Measurements from ENCODE around the gene TESMIN. TPM values are rescaled to one million over a fixed set of nuclear protein-coding genes. Genes with fewer than 3 reads are reported as not detected.

The TESMIN gene
- total RNA-seq, 1 donor from 2014 or later = 2.5 TPM

DNA sequence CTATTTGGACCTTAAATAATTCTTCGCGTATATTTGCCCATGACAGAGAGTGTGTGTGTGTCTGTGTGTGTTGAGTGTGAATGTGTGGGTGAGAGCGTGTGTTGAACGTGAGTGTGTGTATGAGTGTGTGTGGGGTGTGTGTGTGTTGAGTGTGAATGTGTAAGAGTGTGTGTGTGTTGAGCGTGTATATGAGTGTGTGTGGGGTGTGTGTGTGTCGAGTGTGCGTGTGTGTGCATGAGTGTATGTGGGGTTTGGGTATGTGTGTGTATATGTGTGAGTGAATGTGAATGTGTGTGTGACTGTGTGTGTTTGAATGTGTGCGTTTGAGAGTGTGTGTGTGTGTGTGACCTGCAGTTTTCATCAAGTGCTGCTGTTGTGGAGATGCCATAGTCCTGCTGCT lies 40.2 kb downstream of the TESMIN start:
- intact Hi-C loops (cut with micrococcal nuclease) = no loop called here

DNA sequence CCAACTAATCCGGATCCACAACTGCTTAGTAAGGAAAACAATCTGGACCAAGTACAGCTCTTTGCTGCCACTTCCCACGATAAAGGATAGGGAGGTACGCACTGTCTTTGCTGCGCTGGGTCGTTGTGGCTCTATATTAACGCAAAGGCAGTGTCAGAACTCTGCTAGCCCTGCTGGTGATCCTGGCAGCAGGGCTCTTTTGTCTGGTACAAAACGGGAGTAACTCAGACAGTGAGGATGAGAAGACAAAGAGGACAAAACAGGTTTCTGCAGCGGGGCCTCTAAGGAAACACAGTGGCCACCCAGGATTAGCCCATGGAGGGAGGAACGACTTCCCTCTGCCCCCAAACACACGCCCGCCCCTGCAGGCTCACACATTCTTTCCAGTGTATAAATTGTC lies 40.9 kb downstream of the TESMIN start:
- intact Hi-C loops (cut with micrococcal nuclease) = no loop called here

DNA sequence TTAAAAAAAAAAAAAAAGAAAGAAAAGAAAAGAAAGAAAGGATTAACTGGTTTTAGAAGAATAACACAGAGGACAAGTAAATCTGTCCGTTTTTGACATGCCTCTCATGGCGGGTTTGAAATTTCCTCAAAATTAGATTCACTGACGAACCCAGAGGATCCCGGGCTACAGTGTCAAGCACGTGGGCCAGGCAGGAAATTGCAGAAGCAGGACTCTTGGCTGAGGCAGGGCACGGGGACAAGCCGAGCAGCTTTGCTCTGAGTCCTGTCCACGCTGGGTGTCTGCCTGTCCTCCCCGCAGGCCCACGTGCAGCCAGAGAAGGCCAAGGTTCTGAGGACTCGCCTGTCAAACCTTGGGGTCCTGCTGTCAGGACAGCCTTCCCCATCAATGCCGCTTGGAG lies 42.3 kb downstream of the TESMIN start:
- intact Hi-C loops (cut with micrococcal nuclease) = no loop called here

DNA sequence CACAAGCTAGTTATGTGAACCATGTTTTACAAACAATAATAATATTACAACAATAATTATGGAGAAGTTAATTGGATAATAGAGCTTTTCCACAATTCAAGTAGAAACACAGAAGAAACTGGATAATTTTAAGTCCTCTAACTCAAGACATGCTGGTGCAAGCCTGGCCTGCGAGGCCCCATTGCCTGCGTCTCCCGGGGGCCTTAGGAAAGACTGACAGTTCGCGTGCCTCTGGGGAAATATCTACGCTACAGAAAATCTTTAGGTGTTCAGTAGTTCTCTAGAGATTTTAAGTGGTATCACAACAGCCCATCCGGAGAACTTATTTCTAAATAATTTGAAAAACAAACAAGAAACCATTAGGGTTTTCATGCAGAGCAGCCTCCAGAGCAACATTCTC lies 43.8 kb downstream of the TESMIN start:
- intact Hi-C loops (cut with micrococcal nuclease) = no loop called here

DNA sequence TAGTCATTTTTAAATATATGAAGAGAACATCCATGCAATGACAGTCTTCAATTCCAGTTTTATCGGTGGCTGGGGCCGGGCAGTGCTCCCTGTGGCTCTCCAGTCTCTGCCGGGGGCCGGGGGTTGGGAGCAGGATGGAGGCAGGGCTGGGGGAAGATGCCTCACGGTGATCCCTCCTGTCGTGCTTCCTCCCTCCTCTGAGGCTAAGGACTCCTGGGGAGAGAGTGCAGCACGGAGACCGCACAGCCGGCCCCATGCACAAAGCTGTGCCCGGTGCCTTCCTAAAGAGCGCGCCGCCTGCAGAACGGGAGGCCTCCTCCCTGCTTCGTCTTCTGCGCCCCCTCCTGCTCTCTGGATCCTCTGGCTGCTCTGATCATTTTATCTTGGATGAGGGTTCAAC lies 46.4 kb downstream of the TESMIN start:
- intact Hi-C loops (cut with micrococcal nuclease) = no loop called here

DNA sequence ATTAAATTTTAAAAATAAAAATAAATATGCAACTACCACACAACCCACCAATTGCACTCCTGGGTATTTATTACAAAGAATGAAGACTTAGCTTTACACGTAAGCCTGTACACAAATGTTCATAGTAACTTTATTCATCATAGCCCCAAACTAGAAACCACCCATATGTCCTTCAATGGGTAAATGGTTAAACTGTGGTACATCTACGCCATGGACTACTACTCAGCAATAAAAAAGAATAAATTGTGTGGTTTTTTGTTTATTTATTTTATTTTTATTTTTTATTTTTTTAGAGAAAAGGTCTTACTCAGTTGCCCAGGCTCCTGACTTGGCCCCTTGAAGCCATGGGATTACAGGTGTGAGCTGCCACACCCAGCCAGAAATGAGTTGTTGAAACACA lies 52.3 kb downstream of the TESMIN start:
- intact Hi-C loops (cut with micrococcal nuclease) = no loop called here

- intact Hi-C loops (cut with micrococcal nuclease) = no loop called here
Measured at GRCh38 chr11:68695531-68695930, 55.8 kb downstream of the TESMIN start.

DNA sequence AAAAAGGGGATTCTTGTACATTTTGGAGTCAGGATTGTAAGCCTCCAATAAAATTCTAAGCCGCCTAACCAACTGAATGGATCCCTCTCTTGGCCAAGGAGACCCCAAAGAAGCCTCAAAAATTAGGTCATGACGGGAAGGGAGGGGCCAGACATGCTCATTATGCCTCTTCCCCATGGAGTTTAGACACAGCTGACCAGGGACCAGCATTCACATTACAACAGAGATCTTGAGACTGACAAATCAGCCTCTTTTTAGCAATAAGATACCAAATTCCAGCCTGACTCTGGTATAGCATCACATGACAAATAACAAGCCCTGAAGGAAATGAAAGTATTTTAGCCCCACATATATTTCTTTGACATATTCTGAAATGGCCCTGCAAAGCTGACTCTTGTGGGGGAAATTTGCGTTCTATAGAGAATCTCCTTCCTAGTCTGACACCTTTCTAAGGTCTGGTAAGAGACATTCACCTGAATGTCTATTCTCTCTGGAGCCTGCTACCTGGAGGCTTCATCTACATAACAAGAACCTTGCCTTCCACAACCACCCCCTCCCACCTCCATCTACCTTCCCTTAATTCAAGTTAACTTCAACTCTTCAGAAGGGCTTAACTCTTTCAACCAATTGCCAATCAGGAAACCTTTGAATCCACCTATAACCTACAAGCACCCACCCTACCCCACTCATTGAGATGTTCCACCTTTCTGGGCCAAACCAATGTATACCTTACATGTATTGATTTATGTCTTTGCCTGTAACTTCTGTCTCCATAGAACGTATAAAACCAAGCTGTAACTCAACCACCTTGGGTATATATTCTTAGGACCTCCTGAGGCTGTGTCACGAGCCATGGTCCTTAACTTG lies 56.7 kb downstream of the TESMIN start:
- intact Hi-C loops (cut with micrococcal nuclease) = no loop called here

GRCh38 chr11:68693484-68693882 lies 57.8 kb downstream of the TESMIN start:
- intact Hi-C loops (cut with micrococcal nuclease) = no loop called here

- intact Hi-C loops (cut with micrococcal nuclease) = no loop called here
Measured at GRCh38 chr11:68692871-68693483, 58.3 kb downstream of the TESMIN start.

GRCh38 chr11:68692115-68692514 lies 59.2 kb downstream of the TESMIN start:
- intact Hi-C loops (cut with micrococcal nuclease) = no loop called here

GRCh38 chr11:68691402-68691784 lies 59.9 kb downstream of the TESMIN start:
- intact Hi-C loops (cut with micrococcal nuclease) = no loop called here

- intact Hi-C loops (cut with micrococcal nuclease) = no loop called here
Measured at GRCh38 chr11:68690671-68691401, 60.5 kb downstream of the TESMIN start.

DNA sequence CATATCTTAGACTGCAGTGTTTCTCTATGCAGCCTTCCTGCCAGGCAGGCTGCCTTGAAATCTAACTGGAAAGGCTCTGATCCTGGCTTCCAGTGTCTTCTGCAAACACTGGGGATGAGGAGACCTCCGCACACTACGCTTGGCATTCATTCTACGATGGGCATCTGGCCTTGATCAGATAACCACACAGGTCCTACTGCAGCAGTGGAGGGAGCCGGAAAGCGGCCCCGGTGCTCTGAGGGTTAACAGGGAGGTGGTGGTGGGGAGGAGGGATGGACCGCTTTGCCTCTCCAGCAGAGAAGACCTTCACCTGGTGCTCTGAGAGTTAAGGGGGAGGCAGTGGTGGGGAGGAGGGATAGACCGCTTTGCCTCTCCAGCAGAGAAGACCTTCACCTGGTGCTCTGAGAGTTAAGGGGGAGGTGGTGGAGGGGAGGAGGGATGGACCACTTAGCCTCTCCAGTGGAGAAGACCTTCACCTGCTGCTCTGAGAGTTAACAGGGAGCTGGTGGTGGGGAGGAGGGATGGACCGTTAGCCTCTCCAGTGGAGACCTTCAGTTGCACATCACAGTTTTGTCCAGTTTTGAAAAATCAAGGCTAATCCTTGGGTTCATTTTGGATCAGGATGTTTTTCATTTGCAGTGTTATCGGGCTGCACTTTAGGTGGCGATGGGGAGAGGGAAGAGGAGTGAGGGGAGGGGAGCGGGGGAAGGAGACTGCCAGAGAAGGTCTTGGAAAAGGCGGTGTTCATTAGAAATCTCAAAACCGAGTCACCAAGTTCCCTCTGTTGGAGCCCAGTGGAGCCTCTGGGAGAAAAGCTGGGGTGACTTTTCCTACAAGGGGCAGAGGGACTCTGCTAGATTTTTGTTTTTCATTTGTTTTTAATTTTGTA lies 61.3 kb downstream of the TESMIN start:
- intact Hi-C loops (cut with micrococcal nuclease) = no loop called here

DNA sequence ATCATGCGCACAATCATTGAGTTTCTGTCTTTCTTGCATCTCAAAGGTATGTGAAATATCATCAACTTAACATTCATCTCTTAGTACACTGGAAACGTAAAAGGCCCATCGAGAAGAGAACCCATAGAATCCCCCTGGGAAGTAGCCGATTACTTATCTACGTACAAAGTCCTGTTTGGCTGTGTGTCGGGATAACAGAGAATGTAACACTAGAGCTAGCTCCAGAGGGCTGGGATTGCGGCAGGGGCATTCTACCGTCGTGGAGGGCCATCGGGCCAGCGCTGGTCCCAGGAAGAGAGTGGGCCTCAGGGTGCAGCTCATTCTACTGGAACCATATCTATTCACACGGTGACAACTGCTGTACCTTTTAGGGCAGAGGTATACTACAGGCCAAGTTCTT lies 62.4 kb downstream of the TESMIN start:
- intact Hi-C loops (cut with micrococcal nuclease) = no loop called here

DNA sequence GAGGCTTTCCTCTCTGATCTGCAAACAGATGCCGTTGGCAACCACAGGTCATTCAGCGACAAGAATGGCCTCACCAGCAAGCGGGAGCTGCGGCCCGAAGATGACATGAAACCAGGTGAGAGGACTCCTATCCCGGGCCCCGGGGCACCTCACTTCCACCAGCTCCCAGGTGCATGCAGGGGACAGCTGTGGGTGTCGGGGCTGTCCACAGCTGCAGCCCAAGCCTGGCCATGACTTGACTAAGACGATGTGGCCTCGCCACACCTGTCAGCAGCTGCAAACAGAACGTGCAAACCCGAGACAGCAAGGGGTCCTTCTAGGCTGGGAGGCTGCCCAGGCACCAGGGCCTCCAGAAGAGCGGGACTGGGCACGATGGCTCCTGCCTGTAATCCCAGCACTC lies 63.3 kb downstream of the TESMIN start:
- intact Hi-C loops (cut with micrococcal nuclease) = no loop called here

- intact Hi-C loops (cut with micrococcal nuclease) = no loop called here
Measured at GRCh38 chr11:68687311-68687710, 64.0 kb downstream of the TESMIN start.

DNA sequence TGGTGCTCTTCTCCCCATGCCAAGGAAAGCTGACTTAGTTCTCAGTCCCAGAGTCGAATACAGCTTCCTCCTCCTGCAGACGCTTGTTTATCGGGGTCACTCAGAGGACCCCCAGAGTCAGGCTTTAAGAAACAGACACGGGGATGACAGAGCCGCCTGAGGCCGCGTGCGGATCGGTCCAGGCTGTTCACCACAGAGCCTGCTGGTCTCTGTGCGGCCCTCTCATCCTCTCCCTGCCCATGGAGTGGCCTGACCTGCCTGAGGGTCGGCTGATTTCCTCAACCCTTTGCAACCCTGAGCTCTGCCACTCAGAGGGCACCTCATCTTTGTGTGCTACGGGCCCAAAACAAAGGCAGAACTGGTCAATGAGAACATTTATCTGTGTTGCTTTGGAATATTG lies 64.8 kb downstream of the TESMIN start:
- intact Hi-C loops (cut with micrococcal nuclease) = no loop called here

DNA sequence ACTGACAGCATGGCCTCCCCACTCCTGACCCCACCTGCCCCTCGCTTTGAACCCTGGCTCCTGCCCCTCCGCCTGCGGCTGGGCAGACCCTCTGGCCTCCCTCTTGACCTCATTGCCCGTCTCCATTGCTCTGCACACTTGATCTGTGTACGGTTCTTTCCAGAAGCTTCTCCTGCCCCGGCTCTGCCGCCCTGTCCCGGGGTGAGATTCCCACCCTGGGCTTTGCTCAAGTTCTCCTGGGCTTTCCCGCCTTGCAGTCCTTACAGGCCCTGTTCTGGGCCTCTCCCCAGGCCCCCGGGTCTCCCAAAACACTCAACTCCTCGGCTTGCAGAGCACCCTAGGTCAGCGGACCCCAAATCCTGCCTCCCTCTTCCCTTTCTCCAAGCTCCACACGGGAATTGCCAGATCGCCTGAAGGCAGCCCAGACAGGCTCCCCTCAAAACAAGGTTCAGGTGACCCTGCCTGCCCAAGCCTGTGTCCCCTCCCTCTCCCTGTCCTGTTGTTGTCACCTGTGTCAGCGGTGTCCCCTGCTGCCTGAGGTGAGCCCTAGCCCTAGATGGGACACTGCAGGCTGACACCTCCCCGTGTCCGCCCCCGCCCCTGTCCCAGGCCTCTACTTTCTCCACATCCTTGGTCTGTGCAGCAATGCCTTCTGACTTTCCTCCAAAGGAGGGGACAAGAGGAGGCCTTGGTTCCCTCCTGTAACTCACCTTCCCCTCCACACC lies 65.5 kb downstream of the TESMIN start:
- intact Hi-C loops (cut with micrococcal nuclease) = no loop called here
